SK-N-SH treated with all-trans-retinoic acid at 6 μM for 48 hours (cell line): ENCODE data around the gene ADIPOR2.
A peak's percentile ranks its signal among the peaks of the same experiment; 100 is the strongest.

Experiments
- ATAC-seq: fragments of 200-7000 bp; cut with Tn5 transposase; 3 replicates; pipeline ENCODE4 v1.9.1; 2020; ENCODE audit warnings: mild to moderate bottlenecking, moderate library complexity
- ARNTL ChIP-seq: fragments of 450-650 bp; formaldehyde crosslinking; IDR thresholded peaks from 2 replicates; pipeline ENCODE4 v1.5.0; 2020; ENCODE audit warnings: low read depth, mild to moderate bottlenecking, moderate library complexity, borderline replicate concordance
- BACH2 ChIP-seq: fragments of 250-450 bp; sonication (Bioruptor Pico); IDR thresholded peaks from 2 replicates; pipeline ENCODE4 v1.9.0; 2021; ENCODE audit warnings: mild to moderate bottlenecking, borderline replicate concordance
- CREB5 ChIP-seq: fragments of 250-450 bp; sonication (Bioruptor Pico); IDR thresholded peaks from 2 replicates; pipeline ENCODE4 v1.5.1; 2020; ENCODE audit warnings: low read depth, mild to moderate bottlenecking, moderate library complexity
- CSDC2 ChIP-seq: fragments of 250-450 bp; sonication (Bioruptor Pico); IDR thresholded peaks from 2 replicates; pipeline ENCODE4 v1.5.0; 2020; ENCODE audit warnings: mild to moderate bottlenecking, moderate library complexity
- CSRNP3 ChIP-seq: fragments of 250-450 bp; sonication (Bioruptor Pico); IDR thresholded peaks from 2 replicates; pipeline ENCODE4 v1.5.1; 2021; ENCODE audit warnings: mild to moderate bottlenecking, moderate library complexity
- ESRRG ChIP-seq: fragments of 250-450 bp; sonication (Bioruptor Pico); IDR thresholded peaks from 2 replicates; pipeline ENCODE4 v1.6.1; 2021; ENCODE audit warnings: mild to moderate bottlenecking
- GLIS3 ChIP-seq: fragments of 250-450 bp; sonication (Bioruptor Pico); IDR thresholded peaks from 2 replicates; pipeline ENCODE4 v1.5.0; 2020; ENCODE audit warnings: mild to moderate bottlenecking, moderate library complexity
- ISL1 ChIP-seq: fragments of 250-450 bp; sonication (Bioruptor Pico); IDR thresholded peaks from 2 replicates; pipeline ENCODE4 v2.1.2; 2022; ENCODE audit warnings: mild to moderate bottlenecking, moderate library complexity
- OSR1 ChIP-seq: fragments of 250-450 bp; sonication (Bioruptor Pico); IDR thresholded peaks from 2 replicates; pipeline ENCODE4 v1.8.0; 2022; ENCODE audit warnings: moderate library complexity, mild to moderate bottlenecking, inconsistent platforms
- PATZ1 ChIP-seq: fragments of 250-450 bp; sonication (Bioruptor Pico); IDR thresholded peaks from 2 replicates; pipeline ENCODE4 v1.8.0; 2020; ENCODE audit warnings: mild to moderate bottlenecking, moderate library complexity, borderline replicate concordance
- POU6F1 ChIP-seq: fragments of 250-450 bp; sonication (Bioruptor Pico); IDR thresholded peaks from 2 replicates; pipeline ENCODE4 v1.8.0; 2021; ENCODE audit warnings: low read depth, mild to moderate bottlenecking, moderate library complexity, borderline replicate concordance
- PPARA ChIP-seq: fragments of 250-450 bp; sonication (Bioruptor Pico); IDR thresholded peaks from 2 replicates; pipeline ENCODE4 v1.5.0; 2020; ENCODE audit warnings: mild to moderate bottlenecking, borderline replicate concordance
- RARB ChIP-seq: fragments of 250-450 bp; sonication (Bioruptor Pico); IDR thresholded peaks from 2 replicates; pipeline ENCODE4 v1.8.0; 2021; ENCODE audit warnings: mild to moderate bottlenecking, moderate library complexity
- SNAI2 ChIP-seq: fragments of 250-450 bp; sonication (Bioruptor Pico); IDR thresholded peaks from 2 replicates; pipeline ENCODE4 v1.5.0; 2020; ENCODE audit warnings: mild to moderate bottlenecking, moderate library complexity
- TCF4 ChIP-seq: fragments of 250-450 bp; sonication (Bioruptor Pico); IDR thresholded peaks from 2 replicates; pipeline ENCODE4 v1.8.0; 2021; ENCODE audit warnings: mild to moderate bottlenecking, moderate library complexity, borderline replicate concordance
- TOX ChIP-seq: fragments of 250-450 bp; sonication (Bioruptor Pico); IDR thresholded peaks from 2 replicates; pipeline ENCODE4 v1.8.0; 2021; ENCODE audit warnings: mild to moderate bottlenecking, moderate library complexity, borderline replicate concordance
- TSHZ2 ChIP-seq: fragments of 250-450 bp; sonication (Bioruptor Pico); IDR thresholded peaks from 2 replicates; pipeline ENCODE4 v1.5.0; 2020; ENCODE audit warnings: mild to moderate bottlenecking, moderate library complexity
- ZC3H10 ChIP-seq: fragments of 250-450 bp; sonication (Bioruptor Pico); IDR thresholded peaks from 2 replicates; pipeline ENCODE4 v1.5.1; 2021; ENCODE audit warnings: mild to moderate bottlenecking, moderate library complexity
- ZFP3 ChIP-seq: fragments of 250-450 bp; sonication (Bioruptor Pico); IDR thresholded peaks from 2 replicates; pipeline ENCODE4 v1.5.0; 2020; ENCODE audit warnings: mild to moderate bottlenecking, moderate library complexity
- ZNF565 ChIP-seq: fragments of 450-650 bp; formaldehyde crosslinking; conservative IDR thresholded peaks from 2 replicates; pipeline ENCODE4 v1.5.0; 2020; ENCODE audit warnings: low read depth, mild to moderate bottlenecking, moderate library complexity
- ZNF70 ChIP-seq: fragments of 450-650 bp; formaldehyde crosslinking; IDR thresholded peaks from 2 replicates; pipeline ENCODE4 v1.5.0; 2020; ENCODE audit warnings: mild to moderate bottlenecking, moderate library complexity

ADIPOR2 gene

GRCh38 chr12:1791104-1791841 is 100.4 kb downstream of the ADIPOR2 start:
- no peak for TF ChIP-seq PATZ1
- no peak for TF ChIP-seq ARNTL (CRISPR knock-in tag)
- no peak for TF ChIP-seq TSHZ2
- TF ChIP-seq ZNF70 (CRISPR knock-in tag), result no peak
- TF ChIP-seq SNAI2, result no peak
- TF ChIP-seq OSR1, result no peak
- no peak for TF ChIP-seq ZFP3 (CRISPR knock-in tag)
- no peak for TF ChIP-seq POU6F1 (CRISPR knock-in tag)
- no peak for TF ChIP-seq RARB (CRISPR knock-in tag)
- TF ChIP-seq CSRNP3, result no peak
- TF ChIP-seq CSDC2 (CRISPR knock-in tag), result no peak
- no peak for TF ChIP-seq ISL1 (CRISPR knock-in tag)
- no peak for TF ChIP-seq PPARA (CRISPR knock-in tag)
- TF ChIP-seq ZC3H10 (CRISPR knock-in tag), result no peak
- no peak for TF ChIP-seq ESRRG
- TF ChIP-seq ZNF565 (CRISPR knock-in tag), result no peak
- TF ChIP-seq CREB5 (CRISPR knock-in tag), result no peak
- no peak for TF ChIP-seq TCF4 (CRISPR knock-in tag)
- no peak for TF ChIP-seq TOX (CRISPR knock-in tag)
- no peak for TF ChIP-seq GLIS3 (CRISPR knock-in tag)
- TF ChIP-seq, all 23 proteins: peak for 0
- peak; percentile 46; the same call in 2 of the 3 replicates for ATAC-seq

- ATAC-seq, result no peak
- TF ChIP-seq CSDC2 (CRISPR knock-in tag) (no peak), BACH2 (CRISPR knock-in tag) (no peak), SNAI2 (no peak), TOX (CRISPR knock-in tag) (no peak)
- TF ChIP-seq, all 23 proteins: peak for 0
Measured at GRCh38 chr12:1792406-1792805, 101.5 kb downstream of the ADIPOR2 start.
